MCF 10A (cell line): Measurements from ENCODE around the gene DENND2A. TPM values are rescaled to one million over a fixed set of nuclear protein-coding genes. Genes with fewer than 3 reads are reported as not detected.
"Not testable (repeated sequence)": the region's sequence is repeated elsewhere in the genome, so short reads cannot be mapped to it uniquely, and the experiment has no call there.

Source experiments
- BruUV-seq: library from RNA; stranded (reverse); fragments of 400-500 nt; replicated peaks from 2 replicates; lab custom pipeline; 2021; lab: Mats Ljungman, UMichigan
- CTCF ChIA-PET: fragments of 300-600 bp; sonication (Branson Sonifier 250); formaldehyde crosslinking; extraction: SDS; loops from one replicate; lab custom pipeline; 2021; ENCODE audit warnings: antibody characterized with exemption, inconsistent platforms; lab: Yijun Ruan, JAX
- POLR2A ChIA-PET: fragments of 300-600, 350-650 bp; sonication (Branson Sonifier 250); formaldehyde crosslinking; extraction: SDS; loops from one replicate; lab custom pipeline; 2020; ENCODE audit warnings: antibody characterized with exemption, inconsistent platforms; lab: Yijun Ruan, JAX
- DNase-seq: peaks from one replicate; pipeline ENCODE4 v3.0.0-alpha.2; 2018; ENCODE audit not compliant: unreplicated experiment
- H3K27ac Mint-ChIP-seq: one replicate; pipeline ENCODE4 v1.8.0; 2022; ENCODE audit warnings: mild to moderate bottlenecking, low read depth, mixed read lengths; ENCODE audit not compliant: unreplicated experiment
- H3K27me3 Mint-ChIP-seq: one replicate; pipeline ENCODE4 v1.8.0; 2022; ENCODE audit warnings: mixed read lengths; ENCODE audit not compliant: insufficient read depth, unreplicated experiment
- H3K36me3 Mint-ChIP-seq: one replicate; pipeline ENCODE4 v1.8.0; 2022; ENCODE audit warnings: mild to moderate bottlenecking, moderate library complexity, mixed read lengths; ENCODE audit not compliant: insufficient read depth, unreplicated experiment
- H3K4me1 Mint-ChIP-seq: one replicate; pipeline ENCODE4 v1.8.0; 2022; ENCODE audit warnings: mixed read lengths; ENCODE audit not compliant: insufficient read depth, unreplicated experiment
- H3K4me3 Mint-ChIP-seq: one replicate; pipeline ENCODE4 v1.8.0; 2022; ENCODE audit warnings: mild to moderate bottlenecking, moderate library complexity, mixed read lengths; ENCODE audit not compliant: unreplicated experiment
- H3K9me3 Mint-ChIP-seq: one replicate; pipeline ENCODE4 v1.8.0; 2022; ENCODE audit warnings: mixed read lengths; ENCODE audit not compliant: unreplicated experiment
- intact Hi-C: fragments of 100-400 bp; cut with micrococcal nuclease; formaldehyde crosslinking; loops from 2 replicates; pipeline ENCODE4 v1.14.1; 2022
- total RNA-seq: library from RNA; stranded (reverse); gene quantifications from 2 replicates; pipeline ENCODE4 v1.2.3, GENCODE V29; 2022
- TF ChIP-seq, protein P1 (sequence below): fragments of 200-600 bp; IDR thresholded peaks from one replicate; pipeline ENCODE4 v1.8.0; 2022; ENCODE audit warnings: antibody characterized with exemption, mild to moderate bottlenecking; ENCODE audit not compliant: unreplicated experiment

The DENND2A gene
- total RNA-seq, 1 experiment from 2014 or later = 0.26 TPM

DNA sequence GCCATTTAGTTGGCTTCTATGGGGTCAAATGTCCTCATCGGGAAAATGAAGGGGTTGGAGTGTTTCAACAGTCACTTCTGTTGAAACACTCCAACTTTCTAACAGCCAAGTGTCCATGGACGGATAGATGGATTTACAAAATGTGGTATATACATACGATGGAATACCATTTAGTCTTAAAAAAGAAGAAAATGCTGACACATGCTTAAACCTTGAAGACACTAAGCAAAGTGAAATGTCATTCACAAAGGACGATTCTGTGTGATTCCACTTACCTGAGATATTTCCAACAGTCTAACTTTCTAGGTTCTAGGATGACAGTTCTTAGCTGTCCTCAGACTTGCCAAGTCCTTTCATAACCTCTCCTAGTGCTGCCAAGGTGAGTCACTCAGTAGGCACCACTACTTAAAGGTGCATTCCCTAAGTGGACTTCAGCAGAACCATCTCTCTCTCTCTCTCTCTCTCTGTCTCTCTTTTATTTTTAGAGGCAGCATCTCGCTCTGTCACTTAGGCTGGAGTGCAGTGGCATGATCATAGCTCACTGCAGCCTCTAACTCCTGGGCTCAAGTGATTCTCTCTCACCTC lies 69.0 kb downstream of the DENND2A start:
- POLR2A ChIA-PET = interaction anchor here (1.3 to 1.6 kb wide), 2 partner anchors 9 to 29 kb away, joined by 3 to 4 read pairs; no protein-coding TSS in a partner anchor
- peak; percentile 86 for DNase-seq
- no peaks in the 10 kb centered on the region for H3K9me3 Mint-ChIP-seq
- CTCF ChIA-PET = interaction anchor here (0.6 to 1.3 kb wide), 3 partner anchors 53 to 1217 kb away, joined by 3 to 5 read pairs (median 4); no protein-coding TSS in a partner anchor
- TF ChIP-seq, protein P1, sequence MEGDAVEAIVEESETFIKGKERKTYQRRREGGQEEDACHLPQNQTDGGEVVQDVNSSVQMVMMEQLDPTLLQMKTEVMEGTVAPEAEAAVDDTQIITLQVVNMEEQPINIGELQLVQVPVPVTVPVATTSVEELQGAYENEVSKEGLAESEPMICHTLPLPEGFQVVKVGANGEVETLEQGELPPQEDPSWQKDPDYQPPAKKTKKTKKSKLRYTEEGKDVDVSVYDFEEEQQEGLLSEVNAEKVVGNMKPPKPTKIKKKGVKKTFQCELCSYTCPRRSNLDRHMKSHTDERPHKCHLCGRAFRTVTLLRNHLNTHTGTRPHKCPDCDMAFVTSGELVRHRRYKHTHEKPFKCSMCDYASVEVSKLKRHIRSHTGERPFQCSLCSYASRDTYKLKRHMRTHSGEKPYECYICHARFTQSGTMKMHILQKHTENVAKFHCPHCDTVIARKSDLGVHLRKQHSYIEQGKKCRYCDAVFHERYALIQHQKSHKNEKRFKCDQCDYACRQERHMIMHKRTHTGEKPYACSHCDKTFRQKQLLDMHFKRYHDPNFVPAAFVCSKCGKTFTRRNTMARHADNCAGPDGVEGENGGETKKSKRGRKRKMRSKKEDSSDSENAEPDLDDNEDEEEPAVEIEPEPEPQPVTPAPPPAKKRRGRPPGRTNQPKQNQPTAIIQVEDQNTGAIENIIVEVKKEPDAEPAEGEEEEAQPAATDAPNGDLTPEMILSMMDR = no peak
- peak overlapping the region; percentile 46 for H3K27ac Mint-ChIP-seq
- BruUV-seq = no TSS peak
- peaks cover 4% of the 10 kb centered on the region for H3K36me3 Mint-ChIP-seq
- no peak overlapping the region for H3K4me3 Mint-ChIP-seq
- peaks cover 17% of the 10 kb centered on the region for H3K4me1 Mint-ChIP-seq
- no peaks in the 10 kb centered on the region for H3K27me3 Mint-ChIP-seq
- intact Hi-C loops = no loop called here

DNA sequence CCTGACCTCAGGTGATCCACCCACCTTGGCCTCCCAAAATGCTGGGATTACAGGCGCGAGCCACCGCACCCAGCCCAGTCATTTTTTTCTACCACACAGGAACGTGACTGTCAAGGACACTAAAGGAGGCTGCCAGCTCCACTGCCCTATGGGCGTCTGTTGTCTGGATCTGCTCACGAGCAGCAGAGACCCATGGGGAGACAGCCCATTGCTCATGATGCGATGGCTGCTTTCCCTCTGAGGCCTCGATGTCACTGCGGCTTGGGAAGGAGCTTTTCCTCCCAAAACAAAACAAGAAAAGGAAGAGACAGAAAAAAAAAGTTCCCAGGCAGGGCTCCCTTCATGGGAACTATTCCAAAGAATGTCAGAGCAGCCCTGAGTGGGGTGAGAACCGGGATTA lies 70.5 kb downstream of the DENND2A start:
- Mint-ChIP-seq H3K27me3 (no peaks in the 10 kb centered on the region), H3K36me3 (peaks cover 4% of the 10 kb centered on the region), H3K4me1 (peaks cover 25% of the 10 kb centered on the region), H3K9me3 (no peaks in the 10 kb centered on the region), H3K4me3 (no peak overlapping the region), H3K27ac (no peak overlapping the region)
- no peak for DNase-seq
- no TSS peak for BruUV-seq
- intact Hi-C loops = no loop called here
- ChIA-PET CTCF (interaction anchor here (0.6 kb wide), 1 partner anchor 58 kb away, joined by 3 read pairs; no protein-coding TSS in a partner anchor), POLR2A (interaction anchor here (0.6 kb wide), 1 partner anchor 126 kb away, joined by 3 read pairs; no protein-coding TSS in a partner anchor)
- TF ChIP-seq, protein P1 = no peak

DNA sequence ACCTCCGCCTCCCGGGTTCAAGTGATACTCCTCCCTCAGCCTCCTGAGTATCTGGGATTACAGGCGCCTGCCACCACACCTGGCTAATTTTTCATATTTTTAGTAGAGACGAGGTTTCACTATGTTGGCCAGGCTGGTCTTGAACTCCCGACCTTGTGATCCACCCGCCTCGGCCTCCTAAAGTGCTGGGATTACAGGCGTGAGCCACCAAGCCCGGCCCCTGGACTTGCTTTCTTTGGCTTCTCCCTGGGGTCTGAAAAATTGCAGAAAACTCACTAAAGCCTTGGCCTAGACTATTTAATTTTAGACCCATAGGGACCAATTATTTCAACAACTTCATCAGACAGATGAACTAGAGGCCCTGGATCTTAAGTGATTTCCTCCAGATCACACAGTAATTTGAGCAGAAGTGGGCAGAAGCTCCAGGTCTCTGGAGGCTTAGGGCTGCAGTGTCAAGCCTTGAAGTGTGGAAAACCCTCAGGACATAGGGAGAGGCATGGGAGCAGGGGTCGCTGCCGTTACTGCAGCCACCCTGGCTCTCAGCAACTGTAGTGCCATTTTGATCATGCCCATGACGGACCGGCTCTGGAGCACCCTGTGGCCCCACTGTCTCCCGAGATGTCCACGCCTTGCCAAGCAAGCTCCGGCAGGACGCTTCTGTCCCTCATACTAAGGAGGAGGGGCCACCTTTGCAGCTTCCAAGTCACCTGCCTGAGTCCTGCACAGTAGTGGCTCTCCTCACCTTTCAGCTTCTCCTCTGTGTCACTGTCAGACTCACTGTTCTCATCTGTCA lies 72.4 kb downstream of the DENND2A start:
- Mint-ChIP-seq H3K27me3 (no peaks in the 10 kb centered on the region), H3K9me3 (no peaks in the 10 kb centered on the region), H3K27ac (no peak overlapping the region), H3K4me1 (peaks cover 38% of the 10 kb centered on the region), H3K4me3 (no peak overlapping the region), H3K36me3 (peaks cover 4% of the 10 kb centered on the region)
- no TSS peak for BruUV-seq
- CTCF ChIA-PET = interaction anchor here (0.6 to 0.7 kb wide), 3 partner anchors 48 to 93 kb away, joined by 3 read pairs; no protein-coding TSS in a partner anchor
- TF ChIP-seq, protein P1 = no peak
- DNase-seq = no peak
- intact Hi-C loops = no loop called here
- POLR2A ChIA-PET = no interaction called here

DNA sequence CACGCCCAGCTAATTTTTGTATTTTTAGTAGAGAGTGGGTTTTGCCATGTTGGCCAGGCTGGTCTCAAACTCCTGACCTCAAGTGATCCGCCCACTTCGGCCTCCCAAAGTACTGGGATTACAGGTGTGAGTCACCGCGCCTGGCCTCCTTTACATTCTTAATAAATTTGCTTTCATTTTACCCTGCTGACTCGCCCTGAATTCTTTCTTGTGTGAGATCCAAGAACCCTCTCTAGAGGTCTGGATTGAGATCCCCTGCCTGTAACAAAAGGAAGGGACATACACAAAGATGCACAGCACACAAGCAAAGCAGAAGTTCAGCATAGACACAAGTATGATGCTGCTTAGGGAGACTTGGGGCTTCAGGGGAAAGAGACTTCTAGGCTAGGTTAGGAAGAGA lies 74.4 kb downstream of the DENND2A start:
- peak; percentile 39 for DNase-seq
- not testable (repeated sequence) for H3K27ac Mint-ChIP-seq
- H3K4me3 Mint-ChIP-seq = peak overlapping the region; percentile 18

DNA sequence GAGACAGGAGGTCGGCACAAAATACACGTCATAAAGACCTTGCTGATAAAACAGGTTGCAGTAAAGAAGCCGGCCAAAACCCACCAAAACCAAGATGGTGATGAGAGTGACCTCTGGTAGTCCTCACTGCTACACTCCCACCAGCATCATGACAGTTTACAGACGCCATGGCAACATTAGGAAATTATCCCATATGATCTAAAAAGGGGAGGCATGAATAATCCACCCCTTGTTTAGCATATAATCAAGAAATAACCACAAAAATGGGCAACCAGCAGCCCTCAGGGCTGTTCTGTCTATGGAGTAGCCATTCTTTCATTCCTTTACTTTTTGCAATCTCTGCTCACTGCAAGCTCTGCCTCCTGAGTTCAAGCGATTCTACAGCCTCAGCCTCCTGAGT lies 74.9 kb downstream of the DENND2A start:
- H3K4me3 Mint-ChIP-seq, intact Hi-C loops, H3K9me3 Mint-ChIP-seq, BruUV-seq, H3K27me3 Mint-ChIP-seq, CTCF ChIA-PET, H3K27ac Mint-ChIP-seq, H3K36me3 Mint-ChIP-seq, DNase-seq, POLR2A ChIA-PET: not testable (repeated sequence)
- peaks cover 35% of the 10 kb centered on the region for H3K4me1 Mint-ChIP-seq

More for the DNA sequence above, 74.4 kb downstream of the DENND2A start:
- BruUV-seq, intact Hi-C loops, H3K9me3 Mint-ChIP-seq, CTCF ChIA-PET, H3K27me3 Mint-ChIP-seq, POLR2A ChIA-PET, H3K36me3 Mint-ChIP-seq: not testable (repeated sequence)
- H3K4me1 Mint-ChIP-seq = peaks cover 35% of the 10 kb centered on the region
